NCI-H1694 (cell line): ENCODE measurements around the gene TATDN2.

ENCODE experiments used
- DNase-seq: peaks from one replicate; lab custom pipeline; 2025; lab: John Stamatoyannopoulos, UW

Gene TATDN2, protein sequence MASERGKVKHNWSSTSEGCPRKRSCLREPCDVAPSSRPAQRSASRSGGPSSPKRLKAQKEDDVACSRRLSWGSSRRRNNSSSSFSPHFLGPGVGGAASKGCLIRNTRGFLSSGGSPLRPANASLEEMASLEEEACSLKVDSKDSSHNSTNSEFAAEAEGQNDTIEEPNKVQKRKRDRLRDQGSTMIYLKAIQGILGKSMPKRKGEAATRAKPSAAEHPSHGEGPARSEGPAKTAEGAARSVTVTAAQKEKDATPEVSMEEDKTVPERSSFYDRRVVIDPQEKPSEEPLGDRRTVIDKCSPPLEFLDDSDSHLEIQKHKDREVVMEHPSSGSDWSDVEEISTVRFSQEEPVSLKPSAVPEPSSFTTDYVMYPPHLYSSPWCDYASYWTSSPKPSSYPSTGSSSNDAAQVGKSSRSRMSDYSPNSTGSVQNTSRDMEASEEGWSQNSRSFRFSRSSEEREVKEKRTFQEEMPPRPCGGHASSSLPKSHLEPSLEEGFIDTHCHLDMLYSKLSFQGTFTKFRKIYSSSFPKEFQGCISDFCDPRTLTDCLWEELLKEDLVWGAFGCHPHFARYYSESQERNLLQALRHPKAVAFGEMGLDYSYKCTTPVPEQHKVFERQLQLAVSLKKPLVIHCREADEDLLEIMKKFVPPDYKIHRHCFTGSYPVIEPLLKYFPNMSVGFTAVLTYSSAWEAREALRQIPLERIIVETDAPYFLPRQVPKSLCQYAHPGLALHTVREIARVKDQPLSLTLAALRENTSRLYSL

DNA sequence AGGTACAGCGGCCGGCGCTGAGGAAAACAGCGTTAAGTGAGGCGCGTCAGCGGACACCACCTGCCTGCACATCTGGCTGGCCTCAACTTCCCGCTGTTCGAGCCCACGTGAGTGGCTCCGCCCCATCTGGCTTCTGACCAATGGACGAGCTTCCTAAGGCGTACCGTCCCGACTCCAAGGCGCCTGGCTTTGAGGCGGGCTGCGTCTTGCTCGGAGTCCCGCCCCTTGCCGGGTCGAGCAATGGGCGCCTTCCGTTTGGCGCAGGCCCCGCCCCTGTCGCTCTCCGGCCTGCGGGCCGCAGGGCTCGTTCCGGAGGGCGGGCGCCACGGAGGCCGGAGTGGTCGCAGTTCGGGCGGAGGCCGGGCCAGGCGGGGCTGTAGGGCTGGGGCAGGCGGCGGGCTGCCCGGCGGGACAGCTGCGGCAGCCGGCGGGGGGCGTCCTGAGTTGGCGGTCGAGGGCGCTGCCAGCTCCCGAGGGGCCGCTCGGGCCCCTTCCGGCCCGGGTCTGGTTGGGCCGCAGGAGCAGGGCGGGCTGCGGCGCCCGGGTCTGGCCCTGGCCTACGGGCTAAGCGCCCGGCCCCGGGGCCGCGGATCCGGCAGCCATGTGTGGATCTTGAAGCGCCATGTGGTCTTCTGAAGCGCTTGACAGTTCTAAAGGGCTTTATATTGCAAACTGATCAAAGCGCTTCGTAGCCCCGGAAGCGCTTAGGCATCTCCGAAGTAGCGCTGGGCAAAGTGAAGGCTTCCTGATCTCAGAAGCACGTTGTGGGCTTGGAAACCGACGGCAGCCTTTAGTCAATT is at the start of gene TATDN2:
Gene TATDN2 (plus strand): TSS at position 276 of the 800 bp plus-strand sequence. CDS start 742 bp downstream, outside the sequence.
- peak; percentile 37 for DNase-seq

DNA sequence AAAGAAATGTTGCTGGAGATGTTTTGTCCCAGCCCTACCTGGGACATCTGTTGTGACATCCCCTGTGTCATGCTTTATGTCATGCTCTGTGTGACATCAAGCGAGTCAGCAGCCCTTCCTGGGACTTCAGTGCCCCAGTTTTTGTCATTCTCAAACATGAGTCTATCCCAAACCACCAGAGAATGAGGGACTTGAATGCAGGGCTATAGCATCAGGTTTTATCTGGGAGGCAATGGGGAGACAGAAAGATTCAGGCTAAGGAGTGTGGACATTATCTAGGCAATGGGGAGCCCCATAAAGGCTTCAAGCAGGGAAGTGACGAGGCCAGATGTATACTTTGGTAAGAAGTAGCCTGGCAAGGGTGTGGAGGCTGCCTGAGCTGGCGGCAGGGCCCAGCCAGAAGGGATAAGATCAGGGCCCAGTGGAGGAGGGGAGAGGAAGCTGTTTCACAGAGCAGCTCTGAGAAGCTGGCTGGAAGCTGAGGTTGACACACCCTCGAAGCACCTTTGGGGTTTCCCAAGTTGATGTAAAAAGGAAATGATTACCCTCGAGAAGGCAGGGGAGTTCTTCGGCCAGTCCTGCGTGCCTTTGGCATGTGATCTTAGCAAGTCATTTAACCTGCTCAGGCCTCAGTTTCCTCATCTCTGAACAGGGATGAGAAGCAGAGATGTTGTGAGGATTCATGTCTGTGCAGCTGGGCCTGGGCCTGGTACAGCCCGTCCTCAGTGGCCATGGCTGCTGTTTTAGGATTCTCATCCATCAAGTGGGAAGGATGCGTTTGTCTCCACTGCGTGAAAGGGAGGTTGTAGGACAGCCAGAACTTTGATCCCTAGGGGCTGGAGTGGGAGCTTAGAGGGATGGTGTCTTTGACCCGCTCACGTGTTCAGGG is 49.3 kb upstream of the TATDN2 start:
- DNase-seq: no peak

DNA sequence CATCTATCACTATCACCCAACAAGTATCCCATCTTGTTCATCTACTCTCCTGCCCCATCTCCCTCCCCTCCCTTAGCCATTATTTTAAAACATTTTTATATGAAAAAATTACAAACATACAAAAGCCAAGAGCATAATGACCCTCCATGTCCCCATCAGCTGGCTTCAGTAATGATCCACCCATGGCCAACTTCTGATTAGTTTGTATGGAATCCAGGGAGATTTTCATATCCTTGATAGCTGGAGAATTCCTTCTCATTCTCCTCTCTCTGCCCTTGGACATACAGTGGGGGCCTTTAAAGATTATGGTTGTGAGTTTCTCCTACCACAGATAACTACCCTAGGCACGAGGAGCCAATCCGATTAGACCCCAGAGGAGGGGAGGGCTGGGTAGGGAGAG is 43.3 kb upstream of the TATDN2 start:
- DNase-seq: no peak

DNA sequence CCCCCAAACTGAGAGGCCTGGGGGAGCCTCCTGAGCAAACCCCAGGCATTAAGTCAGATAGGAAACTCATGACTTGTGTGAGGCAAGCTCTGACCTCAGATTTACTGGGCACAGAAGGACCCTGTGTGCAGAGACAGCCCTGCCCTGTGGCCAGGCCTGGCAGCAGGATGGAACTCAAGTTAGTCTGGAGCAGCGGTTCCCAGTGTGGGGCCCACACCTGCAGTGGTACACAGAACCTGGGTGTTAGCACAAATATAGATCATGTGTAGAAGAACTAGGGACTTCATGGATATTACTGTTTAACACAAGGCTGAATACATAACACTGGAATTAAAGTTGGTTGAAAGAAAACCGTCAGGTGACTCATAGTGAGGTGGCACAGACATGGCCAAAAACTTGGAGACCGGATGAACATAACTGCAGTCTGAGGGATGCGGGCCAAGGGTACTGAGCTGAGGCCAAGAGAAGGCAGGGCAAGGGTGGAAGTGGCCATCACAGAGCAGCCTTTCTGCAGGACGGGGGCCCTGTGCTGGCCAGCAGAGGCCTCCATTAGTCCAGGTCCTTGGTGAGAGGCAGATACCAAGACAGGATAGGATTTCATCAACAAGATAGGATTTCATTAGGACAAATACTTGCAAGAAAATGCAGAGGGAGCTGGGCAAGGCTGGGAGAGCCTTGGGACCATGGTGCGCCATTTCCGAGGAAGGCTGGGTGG is 42.7 kb upstream of the TATDN2 start:
- no peak for DNase-seq

DNA sequence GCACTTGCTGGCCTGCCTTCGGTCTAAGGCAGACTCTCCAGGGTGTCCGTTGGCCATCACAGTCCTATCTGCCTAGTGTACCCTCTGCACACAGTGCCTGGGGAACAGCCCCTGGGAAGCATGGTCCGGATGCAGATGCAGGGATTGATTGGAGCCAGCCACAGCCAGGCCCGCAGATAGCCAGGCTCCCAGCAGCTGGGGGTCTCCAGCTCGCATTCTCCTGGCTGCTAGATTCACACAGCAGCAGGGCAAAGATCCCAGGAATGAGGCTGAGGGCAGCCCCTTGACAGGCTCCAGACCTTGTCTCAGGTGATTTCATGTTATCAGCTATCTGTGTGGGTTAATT is 42.1 kb upstream of the TATDN2 start:
- no peak for DNase-seq

DNA sequence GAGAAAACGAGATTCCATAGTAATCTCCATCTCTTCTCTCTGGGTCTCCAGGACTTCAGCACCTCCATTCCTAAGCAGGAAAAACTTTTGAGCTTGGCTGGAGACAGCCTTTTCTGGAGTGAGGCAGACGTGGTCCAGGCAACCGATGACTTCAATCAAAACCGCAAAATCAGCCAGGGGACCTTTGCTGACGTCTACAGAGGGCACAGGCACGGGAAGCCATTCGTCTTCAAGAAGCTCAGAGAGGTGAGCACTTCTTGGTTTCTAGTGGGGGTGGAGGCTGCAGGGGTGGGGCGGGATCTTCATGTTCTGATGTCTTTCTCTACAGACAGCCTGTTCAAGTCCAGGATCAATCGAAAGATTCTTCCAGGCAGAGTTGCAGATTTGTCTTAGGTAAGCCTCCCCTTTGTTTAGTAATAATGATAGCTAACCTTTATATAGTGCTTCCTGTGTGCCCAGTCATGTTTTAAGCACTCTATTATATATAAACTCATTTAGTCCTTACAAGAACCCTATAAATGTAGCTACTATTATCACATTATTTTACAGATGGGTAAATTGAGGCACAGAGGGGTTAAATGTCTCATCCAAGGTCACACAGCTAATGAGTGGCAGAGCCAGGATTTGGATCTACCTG is 35.0 kb upstream of the TATDN2 start:
- no peak for DNase-seq

DNA sequence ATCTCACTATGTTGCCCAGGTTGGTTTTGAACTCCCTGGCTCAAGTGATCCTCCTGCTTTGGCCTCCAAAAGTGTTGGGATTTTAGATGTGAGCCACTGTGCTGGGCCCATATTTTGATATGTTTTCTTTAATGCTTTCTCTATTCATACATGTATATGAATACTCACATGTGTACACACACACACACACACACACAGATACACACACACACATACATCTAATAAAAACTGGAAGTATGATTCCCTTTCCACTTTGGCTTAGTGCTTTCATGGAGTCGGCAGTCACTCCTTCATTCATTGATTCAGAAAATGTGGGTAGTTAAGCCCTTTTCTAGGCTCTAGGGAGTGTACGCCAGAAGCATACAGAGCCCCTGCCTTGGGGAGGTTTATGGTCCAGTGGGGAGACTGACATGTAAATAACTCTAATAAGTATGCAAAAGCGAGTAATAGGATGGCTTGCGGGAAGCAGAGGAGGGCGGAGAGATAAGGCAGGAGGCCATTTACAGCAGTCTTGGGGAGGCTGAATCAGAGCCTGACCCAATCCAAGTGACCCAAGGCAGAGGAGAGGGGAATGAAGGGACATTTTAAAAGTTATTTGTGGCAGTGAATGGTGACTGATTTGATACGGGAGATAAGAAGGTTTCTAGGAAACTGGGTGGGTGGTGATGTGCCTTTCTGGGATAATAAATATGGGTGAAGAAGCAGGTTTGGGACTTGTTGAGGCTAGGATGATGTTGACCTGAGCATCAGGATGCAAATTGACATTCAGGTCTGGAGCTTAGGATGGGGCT is 32.5 kb upstream of the TATDN2 start:
- no peak for DNase-seq

DNA sequence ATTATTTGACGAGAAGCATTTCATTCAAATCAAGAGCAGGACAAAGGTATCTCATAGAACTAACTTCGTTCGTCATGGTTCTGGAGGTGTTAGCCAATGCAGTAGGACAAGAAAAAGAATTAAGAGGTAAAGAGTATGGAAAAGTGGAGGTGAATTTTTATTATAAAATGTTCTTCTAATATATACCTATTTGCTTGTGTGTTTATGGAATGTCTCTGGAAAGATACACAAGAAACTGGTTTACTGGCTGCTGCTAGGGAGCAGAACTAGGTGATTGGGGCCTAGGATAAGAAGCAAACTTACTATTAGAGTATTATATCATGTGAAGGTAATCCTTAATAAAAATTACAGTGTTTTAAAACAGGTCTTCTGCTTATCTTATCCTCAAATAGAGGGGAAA is 30.9 kb upstream of the TATDN2 start:
- no peak for DNase-seq

DNA sequence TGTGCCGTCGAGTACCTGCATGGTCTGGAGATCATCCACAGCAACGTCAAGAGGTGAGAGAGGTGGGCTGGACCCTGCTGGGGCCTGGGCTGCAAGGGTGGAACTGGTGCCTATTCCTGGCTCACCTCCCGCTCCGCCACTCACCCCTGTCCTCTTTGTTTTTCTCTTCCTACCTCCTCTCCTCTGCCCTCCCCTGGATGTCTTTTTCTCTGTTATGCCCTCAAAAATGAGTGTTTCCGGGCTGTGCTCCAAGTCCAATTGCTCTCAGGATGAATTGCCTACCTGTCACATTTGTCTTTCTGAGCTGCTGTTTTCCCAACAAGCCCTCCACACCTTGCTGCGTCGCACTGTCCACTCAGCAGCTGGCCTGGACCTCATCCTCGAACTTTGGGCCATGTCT is 28.5 kb upstream of the TATDN2 start:
- no peak for DNase-seq

DNA sequence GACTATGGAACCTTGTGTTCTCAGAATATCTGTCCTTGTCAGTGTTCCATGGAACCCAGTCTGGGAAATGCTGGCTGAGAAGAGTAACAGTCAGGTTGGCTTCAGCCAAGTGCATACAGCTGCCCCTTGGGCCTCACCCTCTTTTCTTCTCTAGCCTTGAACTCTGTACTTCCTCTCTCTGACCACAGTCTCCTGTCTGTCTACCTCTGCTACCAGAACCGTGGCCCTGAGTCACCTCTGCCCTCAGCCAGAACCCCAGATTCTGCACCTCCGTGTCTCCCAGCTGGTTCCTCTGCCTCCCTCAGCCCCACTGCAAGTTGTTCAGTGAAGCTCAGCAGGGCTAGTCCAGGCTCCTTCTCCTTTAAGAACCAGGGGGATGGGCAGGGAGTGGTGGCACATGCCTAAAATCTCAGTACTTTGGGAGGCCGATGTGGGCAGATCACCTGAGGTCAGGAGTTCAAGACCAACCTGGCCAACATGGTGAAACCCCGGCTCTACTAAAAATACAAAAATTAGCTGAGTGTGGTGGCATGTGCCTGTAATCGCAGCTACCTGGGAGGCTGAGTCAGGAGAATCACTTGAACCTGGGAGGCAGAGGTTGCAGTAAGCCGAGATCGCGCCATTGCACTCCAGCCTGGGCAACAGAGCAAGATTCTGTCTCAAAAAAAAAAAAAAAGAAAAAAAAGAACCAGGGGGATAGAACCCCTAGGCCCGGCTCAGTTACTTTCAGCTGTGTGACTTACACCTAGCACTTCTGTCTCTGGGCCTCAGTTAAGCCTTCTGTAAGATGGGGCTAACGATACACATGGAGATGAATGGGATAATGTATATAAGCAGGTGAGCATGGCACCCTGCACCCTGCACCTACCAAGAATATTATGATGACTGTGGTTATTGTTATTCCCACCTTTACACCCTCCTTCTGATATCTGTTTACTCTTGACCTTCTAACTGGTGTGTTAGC is 24.3 kb upstream of the TATDN2 start:
- DNase-seq: no peak

DNA sequence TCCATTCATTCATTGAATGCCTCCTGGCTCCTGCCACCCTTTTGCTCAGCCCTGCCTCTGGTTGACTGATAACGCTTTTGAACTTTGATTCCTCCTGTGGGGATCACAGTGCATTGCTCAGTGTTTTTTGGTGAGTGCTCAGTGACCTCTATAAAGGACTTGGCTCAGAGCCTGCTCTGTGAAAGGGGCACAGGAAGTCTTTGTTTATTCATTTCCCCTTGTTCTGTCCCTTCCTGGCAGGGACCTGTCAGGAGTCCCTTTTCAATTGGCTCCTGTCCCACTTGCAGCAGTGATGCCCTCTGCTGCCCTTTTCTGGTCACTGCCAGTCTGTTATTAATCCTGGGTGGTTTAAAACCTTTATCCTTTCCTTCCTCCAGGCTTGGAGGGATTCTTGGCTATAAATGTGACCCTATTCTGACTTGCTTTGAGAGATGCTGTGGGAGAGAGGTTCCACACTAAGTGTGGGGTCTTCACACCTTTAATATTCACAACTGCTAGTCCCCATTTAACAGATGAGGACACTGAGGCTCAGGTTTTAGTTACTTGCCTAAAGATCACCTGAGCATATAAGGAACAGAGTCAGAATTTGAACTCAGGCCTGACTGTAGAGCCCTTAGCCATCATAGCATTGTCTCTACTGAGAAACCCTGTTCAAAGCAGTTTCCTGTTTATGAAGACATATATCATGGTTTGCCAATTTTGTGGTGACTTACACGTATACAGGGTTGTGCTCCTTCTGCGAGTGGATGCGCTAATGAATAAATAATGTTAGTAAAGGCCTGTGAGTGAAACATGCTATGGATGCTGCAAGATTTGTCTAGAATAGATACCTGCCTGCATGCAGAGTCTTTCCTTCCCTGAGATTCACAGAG is 23.2 kb upstream of the TATDN2 start:
- peak; percentile 54 for DNase-seq

DNA sequence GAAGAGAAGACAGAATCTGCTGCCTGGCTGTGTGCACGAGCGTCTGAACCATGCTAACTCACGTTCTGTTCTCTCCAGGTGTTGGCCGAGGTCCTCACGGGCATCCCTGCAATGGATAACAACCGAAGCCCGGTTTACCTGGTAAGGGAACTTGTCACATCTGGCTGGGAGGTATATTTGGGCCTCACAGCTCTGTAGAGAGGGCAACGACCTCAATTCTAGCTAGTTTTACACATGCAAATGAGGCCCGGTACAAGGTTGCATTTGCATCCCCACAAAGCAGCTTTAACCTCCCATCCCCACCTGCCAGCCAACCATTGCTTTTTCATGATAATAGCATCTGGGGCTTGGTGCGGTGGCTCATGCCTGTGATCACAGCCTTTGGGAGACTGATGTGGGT is 22.0 kb upstream of the TATDN2 start:
- no peak for DNase-seq

DNA sequence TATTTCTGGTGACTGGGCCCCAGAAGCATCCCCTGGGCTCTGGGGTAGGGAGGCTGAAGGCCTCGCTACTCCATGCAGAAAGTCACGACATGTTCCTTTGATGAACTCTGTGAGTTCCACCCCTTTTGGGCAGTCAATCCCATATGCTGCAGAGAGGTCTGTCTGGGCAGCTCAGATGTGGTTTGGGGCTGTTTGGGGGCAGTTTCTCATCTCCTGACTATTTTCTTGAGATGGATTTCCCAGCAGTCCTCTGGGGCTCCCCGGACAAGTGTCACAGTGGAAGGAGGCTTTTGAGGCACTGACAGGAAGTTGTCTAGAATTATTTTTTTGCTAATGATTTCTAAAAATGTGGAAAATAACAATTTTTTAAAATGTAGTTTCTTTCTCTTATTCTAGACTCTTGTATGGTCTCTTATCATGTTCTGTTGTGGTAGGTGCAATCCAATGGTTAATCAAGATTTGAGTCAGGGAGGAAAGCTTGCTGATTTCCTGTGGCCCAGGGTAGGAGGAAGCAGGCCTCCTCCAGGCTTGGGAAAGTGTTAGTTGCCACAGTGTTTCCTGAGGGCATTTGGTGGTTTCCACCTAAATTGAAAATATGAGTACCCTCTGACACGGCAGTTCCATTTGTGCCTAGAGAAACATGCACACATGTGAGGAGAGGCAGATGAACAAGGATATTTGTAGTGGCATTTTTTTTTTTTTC is 19.9 kb upstream of the TATDN2 start:
- DNase-seq: no peak

DNA sequence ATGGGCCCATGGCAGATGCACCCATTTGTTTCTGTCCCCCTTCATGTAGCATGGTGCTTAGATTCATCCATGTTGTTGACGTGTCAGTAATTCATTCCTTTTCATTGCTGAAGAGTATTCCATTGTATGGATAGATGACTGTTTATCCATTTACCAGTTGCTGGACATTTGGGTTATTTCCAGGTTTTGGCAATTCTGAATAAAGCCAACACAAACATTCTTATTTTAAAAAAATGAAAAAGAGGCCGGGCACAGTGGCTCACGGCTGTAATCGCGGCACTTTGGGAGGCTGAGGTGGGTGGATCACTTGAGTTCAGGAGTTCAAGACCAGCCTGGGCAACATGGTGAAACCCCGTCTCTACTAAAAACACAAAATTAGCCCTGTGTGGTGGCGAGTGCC is 18.7 kb upstream of the TATDN2 start:
- no peak for DNase-seq

DNA sequence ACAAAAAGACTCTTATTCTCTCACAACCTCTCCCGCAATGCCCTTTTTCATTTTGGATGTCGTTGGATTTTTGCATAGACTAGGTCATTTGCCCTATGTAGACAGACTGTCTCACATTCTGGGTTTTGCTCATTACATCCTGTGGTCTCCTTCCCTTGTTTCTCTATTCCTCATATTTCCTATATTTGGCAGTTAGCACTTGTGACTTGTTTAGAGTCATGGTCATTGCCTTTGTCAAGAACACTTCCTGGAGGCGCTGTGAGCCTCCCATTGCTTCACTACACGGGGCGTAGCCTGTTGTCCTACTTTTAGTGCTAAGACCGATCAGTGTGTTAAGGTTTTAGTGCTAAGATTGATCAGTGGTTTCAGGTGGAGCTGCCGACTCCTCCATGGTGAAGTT is 16.1 kb upstream of the TATDN2 start:
- DNase-seq: no peak

DNA sequence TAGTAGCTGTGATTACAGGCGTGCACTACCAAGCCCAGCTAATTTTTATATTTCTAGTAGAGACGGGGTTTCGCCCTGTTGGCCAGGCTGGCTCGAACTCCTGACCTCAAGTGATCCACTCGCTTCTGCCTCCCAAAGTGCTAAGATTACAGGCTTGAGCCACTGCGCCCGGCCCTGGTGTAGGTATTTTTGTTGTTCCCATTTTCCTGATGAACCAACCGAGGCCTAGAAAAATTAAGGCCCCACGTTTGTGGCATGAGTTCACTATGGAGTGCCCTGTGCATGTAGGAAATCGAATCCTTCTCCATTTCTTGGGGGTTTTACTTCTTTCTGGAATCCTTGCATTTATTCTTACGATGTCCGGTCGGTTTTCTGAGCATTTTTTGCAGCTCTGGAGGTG is 14.3 kb upstream of the TATDN2 start:
- DNase-seq: no peak
